ENCODE results near the gene UGT2B15. TPM values are rescaled to one million over a fixed set of nuclear protein-coding genes. Genes with fewer than 3 reads are reported as not detected.
"Not testable (repeated sequence)": the region's sequence is repeated elsewhere in the genome, so short reads cannot be mapped to it uniquely, and the experiment has no call there.

Gene UGT2B15
- total and polyA plus RNA-seq, 5 donors from 2014 or later: not detected

DNA sequence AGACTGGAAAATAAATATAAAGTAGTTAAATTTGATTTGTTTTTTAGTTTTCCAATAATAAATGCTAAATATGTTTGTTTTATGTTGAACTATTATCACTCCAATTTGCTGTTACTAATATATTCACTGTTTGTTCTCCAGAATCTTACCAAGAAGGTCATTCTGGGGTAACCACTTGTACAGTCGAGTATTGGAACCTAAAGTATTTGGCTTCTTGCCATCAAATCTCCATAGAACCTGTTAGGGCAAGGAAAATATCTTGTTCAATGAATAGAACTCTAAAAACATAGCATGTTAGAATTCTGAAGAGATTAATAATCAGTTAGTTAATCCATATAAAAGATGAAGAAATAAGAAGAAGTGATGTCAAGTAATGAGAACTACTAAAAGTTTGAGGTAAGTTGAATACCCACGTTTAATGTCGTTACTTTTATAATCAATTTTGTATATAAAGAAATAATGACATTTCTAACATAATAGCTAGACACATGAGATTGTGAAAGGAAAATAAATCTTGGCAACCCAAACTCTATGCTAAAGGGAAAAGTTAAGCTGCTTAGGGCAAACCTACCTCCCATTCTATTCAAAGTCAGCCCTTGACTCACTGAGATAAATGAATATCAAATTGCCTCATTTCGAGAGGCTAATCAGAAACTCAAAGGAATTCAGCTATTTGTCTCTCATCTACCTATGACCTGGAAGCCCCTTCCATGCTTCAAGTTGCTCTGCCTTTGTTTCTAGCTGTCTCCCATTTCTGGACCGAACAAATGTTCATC, 15.3 kb downstream of the UGT2B15 start:
- no peaks in the 10 kb centered on the region for H3K4me1 ChIP-seq (ENCODE audit: control insufficient read depth, insufficient read depth, low read length, poor library complexity, severe bottlenecking)
- DNase-seq (no peak), ATAC-seq (ENCODE audit: low read depth in 2 of 2) (no peak)
- no peaks in the 10 kb centered on the region for H3K9me3 ChIP-seq (ENCODE audit: control insufficient read depth in 2 of 2, low read length in 2 of 2)
- H3K27me3 ChIP-seq (ENCODE audit: control insufficient read depth, insufficient read depth, low read length): no peaks in the 10 kb centered on the region
- H3K27ac ChIP-seq (ENCODE audit: insufficient read depth, low read length, poor library complexity, severe bottlenecking): no peak overlapping the region
- Mint-ChIP-seq H3K27me3 (no peaks in the 10 kb centered on the region), H3K4me1 (no peaks in the 10 kb centered on the region), H3K4me3 (no peak overlapping the region), H3K9me3 (peaks cover 0 to 3% (median 0%) of the 10 kb centered on the region in 7 donors), H3K36me3 (no peaks in the 10 kb centered on the region), H3K27ac (no peak overlapping the region)
- H3K36me3 ChIP-seq (ENCODE audit: control insufficient read depth, insufficient read depth, low read length): no peaks in the 10 kb centered on the region
- H3K4me3 ChIP-seq (ENCODE audit: low read depth, low read length): no peak overlapping the region

DNA sequence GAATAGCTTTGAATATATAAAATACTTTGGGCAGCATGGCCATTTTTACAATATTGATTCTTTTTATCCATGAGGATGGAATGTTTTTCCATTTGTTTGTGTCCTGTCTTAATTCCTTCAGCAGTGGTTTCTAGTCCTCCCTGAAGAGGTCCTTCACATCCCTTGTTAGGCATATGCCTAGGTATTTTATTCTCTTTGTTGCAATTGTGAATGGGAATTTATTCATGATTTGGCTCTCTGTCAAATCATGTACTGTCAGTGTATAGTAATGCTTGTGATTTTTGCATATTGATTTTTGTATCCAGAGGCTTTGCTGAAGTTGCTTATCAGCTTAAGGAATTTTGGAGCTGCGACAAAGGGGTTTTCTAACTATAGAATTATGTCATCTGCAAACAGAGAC, 18.5 kb downstream of the UGT2B15 start:
- no peak overlapping the region for H3K4me3 Mint-ChIP-seq
- ATAC-seq (ENCODE audit: low read depth in 2 of 2) (no peak), DNase-seq (no peak)
- no peak overlapping the region for H3K27ac ChIP-seq (ENCODE audit: insufficient read depth, low read length, poor library complexity, severe bottlenecking)
- H3K27me3 ChIP-seq (ENCODE audit: control insufficient read depth, insufficient read depth, low read length): no peaks in the 10 kb centered on the region
- H3K4me3 ChIP-seq (ENCODE audit: low read depth, low read length): no peak overlapping the region
- H3K9me3 Mint-ChIP-seq: peaks cover 0 to 4% (median 0%) of the 10 kb centered on the region in 7 donors
- H3K36me3 Mint-ChIP-seq: no peaks in the 10 kb centered on the region
- H3K27me3 Mint-ChIP-seq: no peaks in the 10 kb centered on the region
- H3K36me3 ChIP-seq (ENCODE audit: control insufficient read depth, insufficient read depth, low read length): no peaks in the 10 kb centered on the region
- H3K4me1 ChIP-seq (ENCODE audit: control insufficient read depth, insufficient read depth, low read length, poor library complexity, severe bottlenecking): no peaks in the 10 kb centered on the region
- H3K4me1 Mint-ChIP-seq: no peaks in the 10 kb centered on the region
- no peak overlapping the region for H3K27ac Mint-ChIP-seq
- no peaks in the 10 kb centered on the region for H3K9me3 ChIP-seq (ENCODE audit: control insufficient read depth in 2 of 2, low read length in 2 of 2)

DNA sequence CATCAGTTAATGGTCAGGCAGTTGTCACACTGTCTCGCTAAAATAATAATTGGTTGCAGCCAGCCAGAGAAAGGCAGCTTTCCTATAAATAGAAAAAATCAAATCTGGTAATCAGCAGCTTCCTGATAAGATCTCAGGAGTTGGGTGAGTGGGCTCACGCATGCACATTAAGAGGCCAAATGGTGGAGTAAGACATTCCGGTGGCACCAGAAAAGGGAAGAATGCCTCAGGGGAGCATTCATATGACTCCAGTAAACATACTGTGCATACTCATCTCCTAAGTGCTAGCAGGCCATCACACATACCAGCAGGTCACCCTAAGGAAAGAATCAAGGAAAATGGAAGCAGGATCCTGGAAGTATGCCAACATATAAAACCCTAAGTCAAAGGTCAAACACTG, 40.1 kb downstream of the UGT2B15 start:
- Mint-ChIP-seq H3K4me1 (no peaks in the 10 kb centered on the region), H3K36me3 (no peaks in the 10 kb centered on the region), H3K9me3 (no peaks in the 10 kb centered on the region), H3K27me3 (no peaks in the 10 kb centered on the region), H3K4me3 (no peak overlapping the region), H3K27ac (no peak overlapping the region)
- Histone ChIP-seq H3K9me3 (ENCODE audit: control insufficient read depth in 2 of 2, low read length in 2 of 2) (no peaks in the 10 kb centered on the region), H3K4me1 (ENCODE audit: control insufficient read depth, insufficient read depth, low read length, poor library complexity, severe bottlenecking) (no peaks in the 10 kb centered on the region), H3K27me3 (ENCODE audit: control insufficient read depth, insufficient read depth, low read length) (no peaks in the 10 kb centered on the region), H3K4me3 (ENCODE audit: low read depth, low read length) (no peak overlapping the region), H3K27ac (ENCODE audit: insufficient read depth, low read length, poor library complexity, severe bottlenecking) (no peak overlapping the region), H3K36me3 (ENCODE audit: control insufficient read depth, insufficient read depth, low read length) (no peaks in the 10 kb centered on the region)
- DNase-seq (no peak), ATAC-seq (ENCODE audit: low read depth in 2 of 2) (no peak)

DNA sequence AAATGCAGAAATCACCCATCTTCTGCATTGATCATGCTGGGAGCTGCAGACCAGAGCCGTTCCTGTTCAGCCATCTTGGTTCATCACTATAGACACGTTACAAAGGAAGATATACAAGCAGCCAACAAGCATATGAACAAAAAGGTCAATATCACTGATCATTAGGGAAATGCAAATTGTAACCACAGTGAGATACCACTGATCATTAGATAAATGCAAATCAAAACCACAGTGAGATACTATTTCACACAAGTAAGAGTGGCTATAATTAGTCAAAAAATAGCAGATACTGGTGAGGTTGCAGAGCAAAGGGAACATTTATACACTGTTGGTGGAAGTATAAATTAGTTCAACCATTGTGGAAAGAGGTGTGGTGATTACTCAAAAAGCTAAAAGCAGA, 47.7 kb downstream of the UGT2B15 start:
- not testable (repeated sequence) for H3K4me3 Mint-ChIP-seq; H3K36me3 Mint-ChIP-seq; H3K9me3 ChIP-seq (ENCODE audit: control insufficient read depth in 2 of 2, low read length in 2 of 2); H3K36me3 ChIP-seq (ENCODE audit: control insufficient read depth, insufficient read depth, low read length); H3K4me1 Mint-ChIP-seq; H3K4me3 ChIP-seq (ENCODE audit: low read depth, low read length); ATAC-seq (ENCODE audit: low read depth in 2 of 2); H3K27me3 Mint-ChIP-seq; H3K4me1 ChIP-seq (ENCODE audit: control insufficient read depth, insufficient read depth, low read length, poor library complexity, severe bottlenecking); H3K9me3 Mint-ChIP-seq; DNase-seq; H3K27ac ChIP-seq (ENCODE audit: insufficient read depth, low read length, poor library complexity, severe bottlenecking); H3K27me3 ChIP-seq (ENCODE audit: control insufficient read depth, insufficient read depth, low read length)
- H3K27ac Mint-ChIP-seq: peak overlapping the region in 1 of 3 donors; percentile 14

DNA sequence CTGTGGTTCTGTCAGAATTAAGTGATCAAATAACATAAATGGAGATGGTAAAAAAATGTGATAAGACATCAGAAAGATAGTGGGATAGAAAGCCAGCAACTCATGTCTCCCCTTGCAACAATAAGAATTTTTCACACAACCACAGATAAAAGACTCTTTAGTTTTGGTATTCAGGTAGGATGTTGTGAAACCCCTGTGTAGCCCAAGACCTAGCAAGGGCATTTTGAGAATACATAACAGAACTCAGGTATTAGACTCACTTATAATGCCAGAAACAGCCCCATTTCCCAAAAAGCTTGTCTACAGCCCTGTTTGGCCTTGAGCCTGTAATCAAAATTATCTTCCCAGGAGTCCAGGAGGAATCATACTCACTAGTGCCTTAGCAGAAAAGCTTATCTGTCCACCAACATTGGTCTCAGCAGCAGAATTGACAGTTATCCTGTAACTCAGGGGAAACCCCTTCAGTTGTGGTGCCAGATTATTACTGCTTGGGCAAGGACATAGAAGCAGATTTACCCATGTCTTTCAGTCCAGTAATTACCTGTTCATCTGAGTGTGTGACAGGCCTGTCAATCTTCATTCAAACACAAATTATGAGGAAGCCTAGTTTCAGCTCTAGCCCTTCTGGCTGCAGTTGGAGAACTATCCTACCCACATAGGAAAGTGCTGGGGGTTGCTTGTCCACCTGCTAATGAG, 53.3 kb downstream of the UGT2B15 start:
- no peak overlapping the region for H3K4me3 ChIP-seq (ENCODE audit: low read depth, low read length)
- H3K4me1 ChIP-seq (ENCODE audit: control insufficient read depth, insufficient read depth, low read length, poor library complexity, severe bottlenecking): no peaks in the 10 kb centered on the region
- DNase-seq (no peak), ATAC-seq (ENCODE audit: low read depth in 2 of 2) (no peak)
- Mint-ChIP-seq H3K27ac (no peak overlapping the region), H3K4me3 (no peak overlapping the region), H3K27me3 (peaks cover 4% of the 10 kb centered on the region), H3K4me1 (peaks cover 0 to 5% (median 2%) of the 10 kb centered on the region in 4 donors), H3K36me3 (no peaks in the 10 kb centered on the region), H3K9me3 (no peaks in the 10 kb centered on the region)
- H3K36me3 ChIP-seq (ENCODE audit: control insufficient read depth, insufficient read depth, low read length): no peaks in the 10 kb centered on the region
- no peaks in the 10 kb centered on the region for H3K9me3 ChIP-seq (ENCODE audit: control insufficient read depth in 2 of 2, low read length in 2 of 2)
- H3K27ac ChIP-seq (ENCODE audit: insufficient read depth, low read length, poor library complexity, severe bottlenecking): no peak overlapping the region
- H3K27me3 ChIP-seq (ENCODE audit: control insufficient read depth, insufficient read depth, low read length): no peaks in the 10 kb centered on the region

DNA sequence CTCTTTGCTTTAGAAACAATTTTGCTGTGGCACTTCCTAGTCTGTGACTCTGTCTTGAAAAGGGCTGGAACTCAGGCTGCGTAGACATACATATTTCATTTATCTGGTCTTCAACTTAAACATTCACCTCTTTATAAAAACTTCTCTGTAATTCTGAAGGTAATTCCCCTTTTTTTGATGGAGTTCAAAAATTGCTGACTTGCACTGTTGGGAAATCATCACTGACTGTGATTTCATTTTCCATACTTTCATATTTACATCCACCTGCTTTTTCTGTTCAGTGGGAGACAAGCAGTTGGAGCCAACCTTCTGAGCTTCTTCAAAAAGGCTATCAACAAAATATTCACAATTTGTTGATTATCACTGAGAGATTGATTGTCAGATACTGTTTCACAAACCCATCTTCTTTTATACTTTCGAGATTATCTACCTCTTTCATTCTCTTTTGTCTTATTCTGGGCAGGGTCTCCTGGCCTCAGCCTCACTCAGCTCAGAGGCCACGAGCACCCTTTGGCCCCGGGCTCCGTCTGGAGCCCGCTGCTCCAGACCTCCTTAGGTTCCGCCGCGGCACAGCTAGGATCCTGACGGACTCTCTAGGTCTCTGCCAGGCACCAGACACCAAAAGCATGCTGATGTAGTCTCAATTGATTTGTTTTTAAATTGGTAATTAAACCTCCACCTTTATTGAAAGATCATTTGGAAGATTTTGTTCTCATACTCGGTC, 54.6 kb downstream of the UGT2B15 start:
- H3K9me3 Mint-ChIP-seq: no peaks in the 10 kb centered on the region
- no peak overlapping the region for H3K27ac Mint-ChIP-seq
- H3K27me3 Mint-ChIP-seq: peaks cover 8% of the 10 kb centered on the region

DNA sequence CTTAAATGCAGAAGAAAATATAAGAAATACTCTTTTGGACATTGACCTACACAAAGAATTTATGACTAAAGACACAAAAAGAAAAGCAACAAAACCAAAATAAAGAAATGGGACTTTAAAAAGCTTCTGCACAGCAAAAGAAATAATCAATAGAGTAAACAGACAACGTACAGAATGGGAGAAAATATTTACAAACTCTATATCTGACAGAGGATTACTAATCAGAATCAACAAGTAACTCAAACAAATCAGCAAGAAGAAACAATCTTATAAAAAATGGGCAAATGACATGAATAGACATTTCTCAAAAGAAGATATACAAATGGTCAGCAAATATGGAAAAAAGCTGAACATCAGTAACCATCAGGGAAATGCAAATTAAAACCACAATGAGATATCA, 56.7 kb downstream of the UGT2B15 start:
- Mint-ChIP-seq H3K9me3 (peaks cover 0 to 5% (median 0%) of the 10 kb centered on the region in 7 donors), H3K4me1 (no peaks in the 10 kb centered on the region), H3K27ac (no peak overlapping the region), H3K27me3 (peaks cover 8% of the 10 kb centered on the region), H3K4me3 (no peak overlapping the region), H3K36me3 (no peaks in the 10 kb centered on the region)
- ATAC-seq (ENCODE audit: low read depth in 2 of 2) (no peak), DNase-seq (no peak)
- H3K4me3 ChIP-seq (ENCODE audit: low read depth, low read length): no peak overlapping the region
- no peaks in the 10 kb centered on the region for H3K9me3 ChIP-seq (ENCODE audit: control insufficient read depth in 2 of 2, low read length in 2 of 2)
- no peaks in the 10 kb centered on the region for H3K36me3 ChIP-seq (ENCODE audit: control insufficient read depth, insufficient read depth, low read length)
- H3K4me1 ChIP-seq (ENCODE audit: control insufficient read depth, insufficient read depth, low read length, poor library complexity, severe bottlenecking): no peaks in the 10 kb centered on the region
- H3K27ac ChIP-seq (ENCODE audit: insufficient read depth, low read length, poor library complexity, severe bottlenecking): no peak overlapping the region
- H3K27me3 ChIP-seq (ENCODE audit: control insufficient read depth, insufficient read depth, low read length): no peaks in the 10 kb centered on the region

More for the DNA sequence above, 54.6 kb downstream of the UGT2B15 start:
- no peak for DNase-seq
- ATAC-seq (ENCODE audit: low read depth in 2 of 2): no peak
- Histone ChIP-seq H3K36me3 (ENCODE audit: control insufficient read depth, insufficient read depth, low read length) (no peaks in the 10 kb centered on the region), H3K9me3 (ENCODE audit: control insufficient read depth in 2 of 2, low read length in 2 of 2) (no peaks in the 10 kb centered on the region), H3K27ac (ENCODE audit: insufficient read depth, low read length, poor library complexity, severe bottlenecking) (no peak overlapping the region), H3K4me3 (ENCODE audit: low read depth, low read length) (no peak overlapping the region), H3K4me1 (ENCODE audit: control insufficient read depth, insufficient read depth, low read length, poor library complexity, severe bottlenecking) (no peaks in the 10 kb centered on the region), H3K27me3 (ENCODE audit: control insufficient read depth, insufficient read depth, low read length) (no peaks in the 10 kb centered on the region)
- Mint-ChIP-seq H3K36me3 (no peaks in the 10 kb centered on the region), H3K4me3 (no peak overlapping the region), H3K4me1 (no peaks in the 10 kb centered on the region)
